ENCODE results near the gene CLIP1.
"Not testable (repeated sequence)": the region's sequence is repeated elsewhere in the genome, so short reads cannot be mapped to it uniquely, and the experiment has no call there.

Gene CLIP1

GRCh38 chr12:122452701-122453285 lies 30.3 kb upstream of the CLIP1 start:
- H3K9me3 ChIP-seq (ENCODE audit: control insufficient read depth, insufficient read depth, low read length), result no peaks in the 10 kb centered on the region
- no peaks in the 10 kb centered on the region for H3K4me1 ChIP-seq (ENCODE audit: insufficient read depth, low read length)
- no peaks in the 10 kb centered on the region for H3K36me3 ChIP-seq (ENCODE audit: insufficient read depth, low read length)
- no peak overlapping the region for H3K9ac ChIP-seq (ENCODE audit: low read depth, low read length)

DNA sequence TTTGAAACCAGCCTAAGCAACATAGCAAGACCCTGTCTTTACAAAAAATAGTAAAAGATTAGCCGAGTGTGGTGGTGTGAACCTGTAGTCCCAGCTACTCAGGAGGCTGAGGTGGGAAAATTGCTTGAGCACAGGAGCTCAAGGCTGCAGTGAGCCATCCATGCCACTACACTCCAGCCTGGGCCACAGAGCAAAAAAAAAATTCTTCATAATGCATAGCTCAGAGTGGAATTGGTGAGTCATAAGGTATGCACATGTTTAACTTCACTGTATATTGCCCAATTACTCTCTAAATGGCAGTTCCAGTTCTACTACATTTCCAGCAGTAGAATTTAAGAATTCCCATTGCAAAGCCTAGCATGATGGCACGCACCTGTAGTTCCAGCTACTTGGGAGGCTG lies 26.8 kb upstream of the CLIP1 start:
- H3K9ac ChIP-seq (ENCODE audit: low read depth, low read length), result no peak overlapping the region
- no peaks in the 10 kb centered on the region for H3K4me1 ChIP-seq (ENCODE audit: insufficient read depth, low read length)

GRCh38 chr12:122447825-122448224 lies 25.4 kb upstream of the CLIP1 start:
- H3K36me3 ChIP-seq (ENCODE audit: insufficient read depth, low read length); H3K4me1 ChIP-seq (ENCODE audit: insufficient read depth, low read length); H3K9me3 ChIP-seq (ENCODE audit: control insufficient read depth, insufficient read depth, low read length); H3K9ac ChIP-seq (ENCODE audit: low read depth, low read length): not testable (repeated sequence)

More for the DNA sequence above, 26.8 kb upstream of the CLIP1 start:
- no peaks in the 10 kb centered on the region for H3K36me3 ChIP-seq (ENCODE audit: insufficient read depth, low read length)
- no peaks in the 10 kb centered on the region for H3K9me3 ChIP-seq (ENCODE audit: control insufficient read depth, insufficient read depth, low read length)

- H3K36me3 ChIP-seq (ENCODE audit: insufficient read depth, low read length); H3K4me1 ChIP-seq (ENCODE audit: insufficient read depth, low read length); H3K9ac ChIP-seq (ENCODE audit: low read depth, low read length); H3K9me3 ChIP-seq (ENCODE audit: control insufficient read depth, insufficient read depth, low read length): not testable (repeated sequence)
These were observed 23.9 kb upstream of the CLIP1 start for GRCh38 chr12:122446390-122446789.

DNA sequence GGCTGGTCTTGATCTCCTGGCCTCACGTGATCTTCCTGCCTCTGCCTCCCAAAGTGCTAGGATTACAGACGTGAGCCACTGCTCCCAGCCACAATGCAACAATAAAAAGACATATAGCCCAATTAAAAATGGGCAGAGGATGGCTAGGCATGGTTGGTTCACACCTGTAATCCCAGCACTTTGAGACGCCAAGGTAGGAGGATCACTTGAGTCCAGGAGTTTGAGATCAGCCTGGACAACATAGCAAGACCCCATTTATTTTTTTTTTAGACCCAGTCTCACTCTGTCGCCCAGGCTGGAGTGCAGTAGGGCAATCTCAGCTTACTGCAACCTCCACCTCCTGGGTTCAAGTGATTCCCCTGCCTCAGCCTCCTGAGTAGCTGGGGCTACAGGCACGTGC lies 21.6 kb upstream of the CLIP1 start:
- H3K36me3 ChIP-seq (ENCODE audit: insufficient read depth, low read length); H3K9ac ChIP-seq (ENCODE audit: low read depth, low read length); H3K9me3 ChIP-seq (ENCODE audit: control insufficient read depth, insufficient read depth, low read length); H3K4me1 ChIP-seq (ENCODE audit: insufficient read depth, low read length): not testable (repeated sequence)

DNA sequence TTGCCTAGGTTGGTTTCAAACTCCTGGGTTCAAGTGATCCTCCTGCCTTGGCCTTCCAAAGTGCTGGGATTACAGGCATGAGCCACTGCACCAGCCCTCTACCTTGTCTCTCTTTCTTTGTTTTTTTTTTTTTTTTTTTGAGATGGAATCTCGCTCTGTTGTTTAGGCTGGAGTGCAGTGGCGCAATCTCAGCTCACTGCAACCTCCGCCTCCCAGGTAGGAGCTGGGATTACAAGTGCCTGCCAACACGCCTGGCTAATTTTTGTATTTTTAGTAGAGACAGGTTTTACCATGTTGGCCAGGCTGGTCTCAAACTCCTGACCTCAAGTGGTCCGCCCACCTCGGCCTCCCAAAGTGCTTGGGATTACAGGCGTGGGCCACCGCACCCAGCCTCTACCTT lies 16.4 kb upstream of the CLIP1 start:
- not testable (repeated sequence) for H3K9me3 ChIP-seq (ENCODE audit: control insufficient read depth, insufficient read depth, low read length); H3K4me1 ChIP-seq (ENCODE audit: insufficient read depth, low read length); H3K9ac ChIP-seq (ENCODE audit: low read depth, low read length); H3K36me3 ChIP-seq (ENCODE audit: insufficient read depth, low read length)

- H3K4me1 ChIP-seq (ENCODE audit: insufficient read depth, low read length), result no peaks in the 10 kb centered on the region
- H3K9me3 ChIP-seq (ENCODE audit: control insufficient read depth, insufficient read depth, low read length), result no peaks in the 10 kb centered on the region
- no peak overlapping the region for H3K9ac ChIP-seq (ENCODE audit: low read depth, low read length)
- no peaks in the 10 kb centered on the region for H3K36me3 ChIP-seq (ENCODE audit: insufficient read depth, low read length)
These were observed 15.2 kb upstream of the CLIP1 start for GRCh38 chr12:122437656-122438121.

DNA sequence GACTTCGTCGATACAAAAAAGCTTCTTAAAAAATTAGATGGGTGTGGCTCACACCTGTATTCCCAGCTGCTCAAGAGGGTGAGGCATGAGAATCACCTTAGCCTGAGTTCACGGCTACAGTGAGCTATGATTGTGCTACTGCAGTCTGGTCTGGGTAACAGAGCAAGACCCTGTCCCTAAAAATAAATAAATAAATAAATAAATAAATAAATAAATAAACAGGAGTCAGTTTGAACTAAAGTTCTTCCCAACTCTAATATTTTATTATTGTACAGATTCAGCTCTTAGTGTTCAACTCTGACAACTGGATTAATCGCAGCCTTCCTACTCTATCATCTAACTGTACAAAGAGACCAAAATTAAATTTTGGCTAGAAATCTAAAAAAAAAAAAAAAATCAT lies 12.7 kb upstream of the CLIP1 start:
- Histone ChIP-seq H3K9ac (ENCODE audit: low read depth, low read length) (no peak overlapping the region), H3K4me1 (ENCODE audit: insufficient read depth, low read length) (no peaks in the 10 kb centered on the region), H3K9me3 (ENCODE audit: control insufficient read depth, insufficient read depth, low read length) (no peaks in the 10 kb centered on the region), H3K36me3 (ENCODE audit: insufficient read depth, low read length) (no peaks in the 10 kb centered on the region)

DNA sequence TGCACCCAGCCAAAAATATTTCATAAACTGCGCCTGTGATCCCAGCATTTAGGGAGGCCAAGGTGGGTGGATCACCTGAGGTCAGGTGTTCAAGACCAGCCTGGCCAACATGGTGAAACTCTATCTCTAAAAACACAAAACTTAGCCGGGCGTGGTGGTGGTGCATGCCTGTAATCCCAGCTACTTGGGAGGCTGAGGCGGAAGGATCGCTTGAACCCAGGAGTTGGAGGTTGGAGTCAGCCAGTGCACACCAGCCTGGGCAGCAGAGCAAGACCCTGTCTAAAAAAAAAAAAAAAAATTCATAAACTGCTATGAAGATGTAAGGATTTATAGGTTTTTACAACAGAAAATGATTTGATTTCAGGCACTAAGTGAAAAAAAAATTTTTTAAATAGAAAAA lies 6.6 kb upstream of the CLIP1 start:
- H3K36me3 ChIP-seq (ENCODE audit: insufficient read depth, low read length); H3K9me3 ChIP-seq (ENCODE audit: control insufficient read depth, insufficient read depth, low read length); H3K4me1 ChIP-seq (ENCODE audit: insufficient read depth, low read length): not testable (repeated sequence)

DNA sequence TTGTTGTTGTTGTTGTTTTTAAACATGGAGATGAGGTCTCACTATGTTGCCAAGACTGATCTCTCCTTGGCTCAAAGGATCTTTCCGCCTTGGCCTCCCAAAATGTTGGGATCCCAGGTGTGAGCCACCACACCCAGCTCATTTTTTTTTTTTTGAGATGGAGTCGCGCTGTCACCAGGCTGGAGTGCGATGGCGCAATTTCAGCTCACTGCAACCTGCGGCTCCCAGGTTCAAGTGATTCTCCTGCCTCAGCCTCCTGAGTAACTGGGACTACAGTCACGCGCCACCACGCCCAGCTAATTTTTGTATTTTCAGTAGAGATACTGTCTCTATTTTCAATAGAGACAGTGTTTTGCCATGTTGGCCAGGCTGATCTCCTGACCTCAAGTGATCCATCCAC lies 4.9 kb upstream of the CLIP1 start:
- H3K9me3 ChIP-seq (ENCODE audit: control insufficient read depth, insufficient read depth, low read length), result no peaks in the 10 kb centered on the region
- H3K4me1 ChIP-seq (ENCODE audit: insufficient read depth, low read length), result no peaks in the 10 kb centered on the region
- H3K9ac ChIP-seq (ENCODE audit: low read depth, low read length), result no peak overlapping the region
- no peaks in the 10 kb centered on the region for H3K36me3 ChIP-seq (ENCODE audit: insufficient read depth, low read length)

More for the DNA sequence above, 6.6 kb upstream of the CLIP1 start:
- not testable (repeated sequence) for H3K9ac ChIP-seq (ENCODE audit: low read depth, low read length)

DNA sequence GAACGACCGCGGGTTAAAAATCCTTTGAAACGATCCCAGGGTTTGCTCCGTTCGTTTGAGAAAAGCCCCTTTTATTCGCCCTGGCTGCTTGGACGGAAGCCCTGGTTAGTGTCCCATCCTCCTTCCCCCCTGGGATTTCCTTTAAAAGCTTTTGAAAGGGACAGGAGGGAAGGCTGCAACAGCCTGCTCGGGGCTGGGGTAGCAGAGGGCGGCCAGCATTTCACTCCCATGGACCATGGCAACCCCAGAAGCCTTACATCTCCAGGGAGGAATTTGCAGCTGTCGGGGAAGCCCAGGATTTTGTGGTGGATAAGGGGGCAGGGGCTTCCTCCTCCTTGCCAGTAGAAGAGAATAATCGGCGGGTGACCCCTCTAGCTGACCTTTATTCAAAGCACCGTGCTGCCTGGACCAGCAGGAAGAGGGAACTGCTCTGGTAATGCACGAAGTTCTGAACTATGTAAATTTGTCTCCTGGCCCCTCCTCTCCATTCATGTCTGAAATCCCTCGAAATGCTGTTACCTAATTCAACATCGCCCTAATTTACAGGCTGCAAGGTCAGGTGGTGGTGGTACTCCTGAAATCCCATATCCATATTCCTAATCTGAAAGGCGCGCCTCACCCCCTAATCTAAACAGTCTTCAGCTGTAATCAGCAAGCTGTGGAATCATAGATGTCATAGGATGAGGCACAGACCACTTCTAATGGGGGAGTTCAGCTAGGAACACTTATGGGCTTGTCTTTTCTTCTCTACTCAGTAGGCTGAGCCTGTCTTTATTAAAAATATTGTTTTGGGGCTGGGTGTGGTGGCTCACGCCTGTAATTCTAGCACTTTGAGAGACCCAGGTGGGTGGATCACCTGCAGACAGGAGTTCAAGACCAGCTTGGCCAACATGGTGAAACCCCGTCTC lies 1.0 kb upstream of the CLIP1 start:
- Histone ChIP-seq H3K9me3 (ENCODE audit: control insufficient read depth, insufficient read depth, low read length) (no peaks in the 10 kb centered on the region), H3K9ac (ENCODE audit: low read depth, low read length) (peak overlapping the region; percentile 61), H3K36me3 (ENCODE audit: insufficient read depth, low read length) (no peaks in the 10 kb centered on the region), H3K4me1 (ENCODE audit: insufficient read depth, low read length) (peaks cover 7% of the 10 kb centered on the region)

DNA sequence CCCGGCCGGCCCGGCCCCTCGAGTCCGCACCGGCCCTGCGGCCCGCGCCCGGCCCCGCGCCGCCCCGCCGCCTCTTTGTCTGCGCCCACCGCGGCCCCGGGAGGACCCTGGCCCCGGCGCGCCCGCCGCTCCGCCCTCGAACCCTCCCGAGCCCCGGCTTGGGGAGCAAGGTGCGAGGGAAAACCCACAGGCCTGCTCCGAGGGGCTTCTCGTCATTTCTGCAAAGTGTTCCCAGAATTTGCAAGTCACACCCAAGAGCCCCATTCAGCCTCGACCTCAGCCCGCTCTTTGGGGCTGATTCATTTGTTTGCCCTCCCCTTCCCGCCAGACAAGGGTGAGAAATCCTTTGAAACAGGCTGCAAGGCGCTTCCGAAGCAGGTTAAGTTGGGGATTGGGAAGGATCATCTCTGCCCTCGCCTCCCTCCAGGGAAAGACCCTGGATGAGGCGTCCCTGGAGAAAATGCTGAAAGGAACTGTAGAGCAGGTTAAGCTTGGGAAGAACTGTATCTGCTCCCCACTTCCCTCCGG lies 325 bp upstream of the CLIP1 start:
- Histone ChIP-seq H3K4me1 (ENCODE audit: insufficient read depth, low read length) (peaks cover 11% of the 10 kb centered on the region), H3K36me3 (ENCODE audit: insufficient read depth, low read length) (no peaks in the 10 kb centered on the region), H3K9me3 (ENCODE audit: control insufficient read depth, insufficient read depth, low read length) (no peaks in the 10 kb centered on the region), H3K9ac (ENCODE audit: low read depth, low read length) (peak overlapping the region; percentile 61)

DNA sequence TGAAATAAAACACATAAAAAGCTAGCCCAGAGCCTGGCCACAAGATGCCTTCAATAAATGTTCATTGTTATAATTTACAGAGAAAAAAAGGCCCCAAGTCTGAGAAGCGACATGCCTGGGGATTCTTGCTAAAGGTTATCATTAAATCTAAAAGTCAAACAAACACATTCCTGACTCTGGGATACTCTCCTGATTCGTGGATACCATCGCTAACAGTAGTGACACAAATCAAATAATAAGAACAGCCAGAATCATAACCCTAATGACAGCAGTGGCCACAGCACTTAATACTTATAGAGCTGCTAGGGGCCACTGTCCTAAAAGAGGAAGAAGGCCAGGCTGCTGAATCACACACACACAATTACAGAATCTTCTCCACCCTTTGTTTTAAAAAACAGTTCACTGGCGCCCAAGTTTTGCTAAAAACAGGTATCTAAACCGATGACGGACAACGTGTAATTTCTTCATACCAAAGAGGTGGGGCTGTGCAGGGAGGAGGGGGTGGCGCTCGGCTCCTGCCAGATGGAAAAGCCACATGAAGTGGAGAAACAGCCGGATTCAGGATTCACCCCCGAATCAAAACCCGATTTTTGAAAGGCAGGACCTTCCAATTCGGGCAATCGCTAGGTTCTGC lies 1.2 kb downstream of the CLIP1 start:
- H3K9ac ChIP-seq (ENCODE audit: low read depth, low read length), result peak overlapping the region; percentile 94

DNA sequence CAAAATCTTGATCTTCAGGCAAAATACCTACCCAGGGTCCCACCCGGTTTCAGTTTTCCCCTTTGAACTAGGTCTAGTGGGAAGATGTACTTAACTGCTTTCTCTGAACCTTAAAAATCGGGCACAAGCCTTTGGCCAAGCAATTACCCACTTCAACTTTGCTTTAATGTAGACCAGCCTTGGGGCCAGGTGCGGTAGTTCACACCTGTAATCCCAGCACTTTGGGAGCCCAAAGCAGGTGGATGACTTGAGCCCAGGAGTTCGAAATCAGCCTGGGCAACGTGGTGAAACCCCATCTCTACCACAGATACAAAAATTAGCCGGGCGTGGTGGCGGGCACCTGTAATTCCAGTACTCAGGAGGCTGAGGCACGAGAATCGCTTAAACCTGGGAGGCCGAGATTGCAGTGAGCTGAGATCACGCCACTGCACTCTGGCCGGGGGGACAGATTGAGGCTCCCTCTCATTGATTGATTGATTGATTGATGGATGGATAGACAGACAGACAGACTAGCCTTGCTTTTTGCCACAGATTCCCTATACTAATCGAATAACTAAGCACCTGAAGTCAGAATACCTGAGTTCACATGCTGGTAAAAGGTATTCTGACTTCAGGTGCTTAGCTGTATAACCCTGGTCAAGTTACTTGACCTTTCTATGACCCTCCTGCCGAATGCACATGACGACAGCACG lies 1.9 kb downstream of the CLIP1 start:
- no peaks in the 10 kb centered on the region for H3K36me3 ChIP-seq (ENCODE audit: insufficient read depth, low read length)
- H3K4me1 ChIP-seq (ENCODE audit: insufficient read depth, low read length), result peaks cover 12% of the 10 kb centered on the region
- no peaks in the 10 kb centered on the region for H3K9me3 ChIP-seq (ENCODE audit: control insufficient read depth, insufficient read depth, low read length)
- H3K9ac ChIP-seq (ENCODE audit: low read depth, low read length), result peak overlapping the region; percentile 94; the same call in 1 of the 2 replicates

More for the DNA sequence above, 1.2 kb downstream of the CLIP1 start:
- Histone ChIP-seq H3K36me3 (ENCODE audit: insufficient read depth, low read length) (no peaks in the 10 kb centered on the region), H3K9me3 (ENCODE audit: control insufficient read depth, insufficient read depth, low read length) (no peaks in the 10 kb centered on the region), H3K4me1 (ENCODE audit: insufficient read depth, low read length) (peaks cover 12% of the 10 kb centered on the region)
